Body of pancreas (tissue), 4 donors: ENCODE data around the gene CA12.

Source experiments
- POLR2A ChIP-seq, 3 donors: fragments of 450-650 bp; IDR thresholded peaks; one replicate each; pipeline ENCODE4 v1.6.1; 2016; ENCODE audit warnings: antibody characterized with exemption in 3 of 3, mild to moderate bottlenecking in 2 of 3
- TF ChIP-seq, protein P1 (sequence below), 7 experiments: fragments of 450-650 bp in 4 of 7; fragments of 200-600 bp in 3 of 7; sonication (generic) in 3 of 7; IDR thresholded peaks; one replicate each; pipeline ENCODE4 v1.5.1; 2016 to 2019; ENCODE audit warnings: antibody characterized with exemption in 7 of 7

DNA sequence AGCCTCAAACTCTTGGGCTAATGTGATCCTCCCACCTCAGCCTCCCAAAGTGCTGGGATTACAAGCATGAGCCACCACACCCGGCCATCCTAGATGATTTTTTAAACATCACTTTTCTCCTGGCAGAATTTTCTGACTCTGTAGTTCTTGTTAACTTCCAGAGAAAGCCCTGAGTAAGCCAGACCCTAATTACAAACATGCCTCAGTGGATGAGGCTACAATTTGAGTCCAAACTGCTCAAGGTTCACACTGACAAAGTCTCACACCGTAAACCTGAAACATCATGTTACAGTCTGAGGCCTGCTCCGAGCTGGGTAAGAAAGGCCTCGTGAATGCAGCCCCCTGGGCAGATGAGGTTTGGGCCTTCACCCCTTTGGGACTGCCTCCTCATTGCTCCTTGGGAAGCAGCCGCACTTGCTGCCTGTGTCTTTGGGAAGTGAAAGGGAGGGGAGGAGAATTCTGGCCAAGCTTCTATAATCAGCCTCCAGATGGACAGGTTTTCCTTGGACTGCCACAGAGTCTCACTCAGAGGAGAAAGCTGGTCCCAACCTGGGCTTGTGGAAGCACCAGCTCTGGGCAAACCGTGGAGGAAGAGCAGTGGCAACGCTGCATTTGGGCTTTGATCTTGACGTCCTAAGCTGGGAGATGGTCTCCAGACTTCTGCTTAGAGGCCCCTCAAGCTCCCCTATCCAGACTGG lies 46.0 kb downstream of the CA12 start:
- TF ChIP-seq, protein P1, sequence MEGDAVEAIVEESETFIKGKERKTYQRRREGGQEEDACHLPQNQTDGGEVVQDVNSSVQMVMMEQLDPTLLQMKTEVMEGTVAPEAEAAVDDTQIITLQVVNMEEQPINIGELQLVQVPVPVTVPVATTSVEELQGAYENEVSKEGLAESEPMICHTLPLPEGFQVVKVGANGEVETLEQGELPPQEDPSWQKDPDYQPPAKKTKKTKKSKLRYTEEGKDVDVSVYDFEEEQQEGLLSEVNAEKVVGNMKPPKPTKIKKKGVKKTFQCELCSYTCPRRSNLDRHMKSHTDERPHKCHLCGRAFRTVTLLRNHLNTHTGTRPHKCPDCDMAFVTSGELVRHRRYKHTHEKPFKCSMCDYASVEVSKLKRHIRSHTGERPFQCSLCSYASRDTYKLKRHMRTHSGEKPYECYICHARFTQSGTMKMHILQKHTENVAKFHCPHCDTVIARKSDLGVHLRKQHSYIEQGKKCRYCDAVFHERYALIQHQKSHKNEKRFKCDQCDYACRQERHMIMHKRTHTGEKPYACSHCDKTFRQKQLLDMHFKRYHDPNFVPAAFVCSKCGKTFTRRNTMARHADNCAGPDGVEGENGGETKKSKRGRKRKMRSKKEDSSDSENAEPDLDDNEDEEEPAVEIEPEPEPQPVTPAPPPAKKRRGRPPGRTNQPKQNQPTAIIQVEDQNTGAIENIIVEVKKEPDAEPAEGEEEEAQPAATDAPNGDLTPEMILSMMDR (IDR thresholded peaks at IDR 0.05) = no peak
- TF ChIP-seq POLR2A (IDR thresholded peaks at IDR 0.05) = no peak
